HepG2 (cell line): ENCODE data around the gene PPOX. TPM values are rescaled to one million over a fixed set of nuclear protein-coding genes. Genes with fewer than 3 reads are reported as not detected.
A peak's percentile ranks its signal among the peaks of the same experiment; 100 is the strongest.

Experiments used
- AKNA ChIP-seq: sonication (generic); formaldehyde crosslinking; IDR thresholded peaks from 2 replicates; pipeline ENCODE4 v1.4.0; 2020; ENCODE audit warnings: missing genetic modification reagents, borderline replicate concordance
- ATF1 ChIP-seq: IDR thresholded peaks from 2 replicates; pipeline ENCODE4 v1.6.1; 2016; ENCODE audit warnings: mild to moderate bottlenecking, control low read depth
- JUND ChIP-seq: sonication (generic); formaldehyde crosslinking; IDR thresholded peaks from 2 replicates; pipeline ENCODE4 v1.8.0; 2022; ENCODE audit warnings: mild to moderate bottlenecking, missing genetic modification reagents
- PATZ1 ChIP-seq: sonication (generic); formaldehyde crosslinking; IDR thresholded peaks from 2 replicates; pipeline ENCODE4 v1.4.0; 2020; ENCODE audit warnings: missing genetic modification reagents
- PHF8 ChIP-seq: sonication (generic); formaldehyde crosslinking; IDR thresholded peaks from 2 replicates; pipeline ENCODE4 v1.5.0; 2020; ENCODE audit warnings: missing genetic modification reagents
- SP4 ChIP-seq: sonication (generic); formaldehyde crosslinking; IDR thresholded peaks from 2 replicates; pipeline ENCODE4 v1.8.1; 2023; ENCODE audit warnings: mild to moderate bottlenecking, missing genetic modification reagents
- ZNF225 ChIP-seq: sonication (generic); formaldehyde crosslinking; IDR thresholded peaks from 2 replicates; pipeline ENCODE4 v1.4.0; 2020; ENCODE audit warnings: mild to moderate bottlenecking, missing genetic modification reagents
- ZNF234 ChIP-seq: sonication (generic); formaldehyde crosslinking; conservative IDR thresholded peaks from 2 replicates; pipeline ENCODE4 v1.5.1; 2020; ENCODE audit warnings: mild to moderate bottlenecking, missing genetic modification reagents
- ZNF333 ChIP-seq: sonication (generic); formaldehyde crosslinking; IDR thresholded peaks from 2 replicates; pipeline ENCODE4 v1.4.0; 2020; ENCODE audit warnings: mild to moderate bottlenecking, missing genetic modification reagents, borderline replicate concordance
- ZNF567 ChIP-seq: sonication (generic); formaldehyde crosslinking; IDR thresholded peaks from 2 replicates; pipeline ENCODE4 v1.8.1; 2023; ENCODE audit warnings: mild to moderate bottlenecking, missing genetic modification reagents, borderline replicate concordance
- ZNF576 ChIP-seq: sonication (generic); formaldehyde crosslinking; IDR thresholded peaks from 2 replicates; pipeline ENCODE4 v1.4.0; 2020; ENCODE audit warnings: mild to moderate bottlenecking, missing genetic modification reagents
- ZSCAN21 ChIP-seq: sonication (generic); formaldehyde crosslinking; IDR thresholded peaks from 2 replicates; pipeline ENCODE4 v1.8.0; 2022; ENCODE audit warnings: mild to moderate bottlenecking, missing genetic modification reagents, moderate library complexity, borderline replicate concordance
- polyA plus RNA-seq, 8 experiments: library from polyadenylated mRNA; depleted of rRNA in 3 of 8; stranded (reverse) in 7 of 8; unstranded in 1 of 8; fragments of >200 nt; fragmentation: Illumina TruSeq in 4 of 8; extraction: Trizol in 4 of 8; gene quantifications; 2 replicates each; pipeline versions ENCODE4 v1.2.1 to v1.2.3, GENCODE V29; 2011 to 2016; ENCODE audit warnings: low read depth in 4 of 8, missing spikeins in 1 of 8, mixed read lengths in 1 of 8; ENCODE audit not compliant: insufficient read depth in 1 of 8
- total RNA-seq, 5 experiments: library from RNA; depleted of rRNA; stranded (reverse); fragments of >200 nt; fragmentation: Illumina TruSeq; extraction: Trizol; gene quantifications; 2 replicates each; pipeline ENCODE4 v1.2.3, GENCODE V29; 2016; ENCODE audit warnings: low read depth in 1 of 5

PPOX gene
- total and polyA plus RNA-seq, 2 of the 13 experiments (the other 11 are each of a cell fraction or from before 2014, with no cell fraction given), result 15.5 to 27.7 TPM

- TF ChIP-seq PHF8 (CRISPR knock-in tag) (peak; percentile 93), ZNF225 (CRISPR knock-in tag) (no peak), AKNA (no peak), ZNF567 (no peak), ZSCAN21 (CRISPR knock-in tag) (peak; percentile 71; the same call in 1 of the 2 replicates), PATZ1 (peak; percentile 66), ATF1 (CRISPR knock-in tag) (peak; percentile 58; the same call in 1 of the 2 replicates), SP4 (CRISPR knock-in tag) (peak; percentile 95), JUND (CRISPR knock-in tag) (peak; percentile 52; the same call in 1 of the 2 replicates), ZNF234 (CRISPR knock-in tag) (0 out of 2 replicates have a peak, but pooled peaks have one; percentile 35), ZNF333 (peak; percentile 89; the same call in 1 of the 2 replicates), ZNF576 (CRISPR knock-in tag) (no peak; the same call in 1 of the 2 replicates)
These were observed 11.1 kb downstream of the PPOX start, which contains the start of gene B4GALT3 (continued) for GRCh38 chr1:161177112-161177935.
